A673 (cell line): ENCODE measurements around the gene TFDP1. TPM values are rescaled to one million over a fixed set of nuclear protein-coding genes. Genes with fewer than 3 reads are reported as not detected.

Experiments used
- BruUV-seq: library from RNA; stranded (reverse); fragments of 400-500 nt; replicated peaks from 2 replicates; lab custom pipeline; 2021; lab: Mats Ljungman, UMichigan
- CTCF ChIA-PET: fragments of 300-600 bp; sonication (Branson Sonifier 250); formaldehyde crosslinking; loops from one replicate; lab custom pipeline; 2022; ENCODE audit warnings: antibody characterized with exemption; lab: Charles Lee
- POLR2A ChIA-PET: fragments of 300-600 bp; sonication (Branson Sonifier 250); formaldehyde crosslinking; loops from one replicate; lab custom pipeline; 2022; ENCODE audit warnings: antibody characterized with exemption; ENCODE audit not compliant: low non-redundant PET; lab: Charles Lee
- DNase-seq: peaks from one replicate; pipeline ENCODE4 v3.0.0-alpha.2; 2015; ENCODE audit warnings: low spot score
- H3K27ac ChIP-seq: fragments of 200-600 bp; sonication (generic); 2 replicates; pipeline ENCODE4 v1.5.1; 2016; ENCODE audit warnings: mixed run types, low read depth, mild to moderate bottlenecking, mixed read lengths, antibody characterized with exemption, low read length; ENCODE audit not compliant: poor library complexity, severe bottlenecking
- H3K27me3 ChIP-seq: fragments of 200-600 bp; sonication (generic); replicated peaks from 2 replicates; pipeline ENCODE4 v1.6.1; 2017; ENCODE audit warnings: mixed run types, low read depth, mild to moderate bottlenecking, mixed read lengths, antibody characterized with exemption, low read length; ENCODE audit not compliant: insufficient read depth, poor library complexity
- H3K36me3 ChIP-seq: fragments of 200-600 bp; sonication (generic); 2 replicates; pipeline ENCODE4 v1.6.1; 2016; ENCODE audit warnings: mixed run types, mild to moderate bottlenecking, mixed read lengths, antibody characterized with exemption, low read length; ENCODE audit not compliant: insufficient read depth, poor library complexity, severe bottlenecking
- H3K4me1 ChIP-seq: fragments of 200-600 bp; sonication (generic); 2 replicates; pipeline ENCODE4 v1.6.1; 2017; ENCODE audit warnings: mixed run types, mild to moderate bottlenecking, mixed read lengths, antibody characterized with exemption, low read length; ENCODE audit not compliant: insufficient read depth, poor library complexity, severe bottlenecking
- H3K4me3 ChIP-seq: fragments of 200-600 bp; sonication (generic); 2 replicates; pipeline ENCODE4 v1.5.1; 2016; ENCODE audit warnings: low read depth, mixed run types, mild to moderate bottlenecking, mixed read lengths, low read length; ENCODE audit not compliant: poor library complexity, severe bottlenecking
- H3K9me3 ChIP-seq: fragments of 200-600 bp; sonication (generic); 2 replicates; pipeline ENCODE4 v1.6.1; 2016; ENCODE audit warnings: mixed run types, low read depth, mild to moderate bottlenecking, mixed read lengths, antibody characterized with exemption, low read length; ENCODE audit not compliant: poor library complexity, severe bottlenecking
- CTCF ChIP-seq: fragments of 300-800, 200-600 bp; sonication (generic); conservative IDR thresholded peaks from 2 replicates; pipeline ENCODE4 v1.5.1; 2017; ENCODE audit warnings: low read depth, mild to moderate bottlenecking, antibody characterized with exemption, low read length, moderate library complexity, mixed read lengths
- EZH2 ChIP-seq: fragments of 200-600 bp; sonication (generic); IDR thresholded peaks from 2 replicates; pipeline ENCODE4 v1.6.1; 2017; ENCODE audit warnings: borderline replicate concordance, low read depth, mild to moderate bottlenecking, mixed read lengths, antibody characterized with exemption, low read length; ENCODE audit not compliant: poor library complexity, severe bottlenecking
- intact Hi-C: fragments of 100-400 bp; cut with micrococcal nuclease; formaldehyde crosslinking; loops from one replicate; pipeline ENCODE4 v1.10.0; 2022; ENCODE audit not compliant: unreplicated experiment
- total RNA-seq: library from RNA; stranded (reverse); gene quantifications from 2 replicates; pipeline ENCODE4 v1.2.3, GENCODE V29; 2021

Gene TFDP1
- total RNA-seq, 1 experiment from 2014 or later: 153 TPM

- H3K27ac ChIP-seq: no peak overlapping the region
- BruUV-seq: no TSS peak
- intact Hi-C loops: no loop called here
- CTCF ChIA-PET: interaction anchor here (0.5 kb wide), 1 partner anchor 49 kb away, joined by 17 read pairs; no protein-coding TSS in a partner anchor
- H3K4me1 ChIP-seq: no peaks in the 10 kb centered on the region
- peaks cover 6% of the 10 kb centered on the region for H3K36me3 ChIP-seq
- POLR2A ChIA-PET: no interaction called here
- no peaks in the 10 kb centered on the region for H3K9me3 ChIP-seq
- H3K4me3 ChIP-seq: no peak overlapping the region
- DNase-seq: no peak
- TF ChIP-seq CTCF: no peak
- H3K27me3 ChIP-seq: no peaks in the 10 kb centered on the region
Measured at GRCh38 chr13:113554333-113554700, 30.2 kb upstream of the TFDP1 start.

GRCh38 chr13:113555141-113555540 is 29.4 kb upstream of the TFDP1 start:
- H3K9me3 ChIP-seq: no peaks in the 10 kb centered on the region
- H3K27ac ChIP-seq: no peak overlapping the region
- H3K4me3 ChIP-seq: no peak overlapping the region
- DNase-seq: no peak
- peaks cover 6% of the 10 kb centered on the region for H3K36me3 ChIP-seq
- TF ChIP-seq CTCF (no peak), EZH2 (no peak)
- ChIA-PET CTCF (no interaction called here), POLR2A (no interaction called here)
- H3K27me3 ChIP-seq: no peaks in the 10 kb centered on the region
- intact Hi-C loops: no loop called here
- BruUV-seq: no TSS peak
- H3K4me1 ChIP-seq: no peaks in the 10 kb centered on the region

GRCh38 chr13:113557013-113557412 is 27.5 kb upstream of the TFDP1 start:
- Histone ChIP-seq H3K27ac (no peak overlapping the region), H3K4me1 (no peaks in the 10 kb centered on the region), H3K9me3 (no peaks in the 10 kb centered on the region), H3K4me3 (no peak overlapping the region), H3K36me3 (no peaks in the 10 kb centered on the region), H3K27me3 (no peaks in the 10 kb centered on the region)
- CTCF ChIA-PET: no interaction called here
- intact Hi-C loops: no loop called here
- TF ChIP-seq EZH2 (no peak), CTCF (no peak)
- no peak for DNase-seq
- POLR2A ChIA-PET: no interaction called here
- no TSS peak for BruUV-seq
